Activated CD8-positive, alpha-beta memory T cell treated with anti-CD3 and anti-CD28 coated beads for 24 hours (primary cell): ENCODE data around the gene WDTC1.

Source experiments
- DNase-seq: peaks from one replicate; pipeline ENCODE4 v3.0.0-alpha.2; 2020

WDTC1 gene

GRCh38 chr1:27338751-27339150 is 104.3 kb downstream of the WDTC1 start:
- no peak for DNase-seq

- DNase-seq: no peak
Observed at GRCh38 chr1:27339213-27339612, 104.8 kb downstream of the WDTC1 start.

GRCh38 chr1:27341525-27342252 is 107.3 kb downstream of the WDTC1 start, which contains the start of gene SYTL1:
TSS of gene SYTL1 (plus strand) at chr1:27342022. CDS start at chr1:27345335, 3,313 bp downstream.
- DNase-seq: peak; percentile 87

GRCh38 chr1:27342391-27342777 is 108.0 kb downstream of the WDTC1 start:
- peak; percentile 75 for DNase-seq

GRCh38 chr1:27342778-27343638 is 108.6 kb downstream of the WDTC1 start:
- peak; percentile 83 for DNase-seq

- DNase-seq: no peak
Observed at GRCh38 chr1:27343639-27344025, 109.2 kb downstream of the WDTC1 start.

GRCh38 chr1:27345272-27345671 is 110.8 kb downstream of the WDTC1 start:
- no peak for DNase-seq

- DNase-seq: no peak
Observed at GRCh38 chr1:27346357-27346756, 111.9 kb downstream of the WDTC1 start.

GRCh38 chr1:27346991-27347624 is 112.7 kb downstream of the WDTC1 start:
- DNase-seq: no peak

GRCh38 chr1:27348861-27349783 is 114.7 kb downstream of the WDTC1 start:
- peak; percentile 76 for DNase-seq

GRCh38 chr1:27349784-27350662 is 115.6 kb downstream of the WDTC1 start:
- DNase-seq: no peak

GRCh38 chr1:27350663-27351540 is 116.5 kb downstream of the WDTC1 start:
- DNase-seq: no peak

- no peak for DNase-seq
Observed at GRCh38 chr1:27351541-27352107, 117.2 kb downstream of the WDTC1 start.

GRCh38 chr1:27353166-27353565 is 118.7 kb downstream of the WDTC1 start:
- DNase-seq: no peak

GRCh38 chr1:27353629-27354028 is 119.2 kb downstream of the WDTC1 start:
- DNase-seq: no peak

- no peak for DNase-seq
Observed at GRCh38 chr1:27355683-27356082, 121.3 kb downstream of the WDTC1 start.

GRCh38 chr1:27356277-27356618 is 121.8 kb downstream of the WDTC1 start:
- no peak for DNase-seq

- DNase-seq: peak; percentile 67
Observed at GRCh38 chr1:27356619-27357280, 122.3 kb downstream of the WDTC1 start.

- peak; percentile 94 for DNase-seq
Observed at GRCh38 chr1:27357281-27358037, 123.0 kb downstream of the WDTC1 start.
